ENCODE measurements around the gene PHF21B. TPM values are rescaled to one million over a fixed set of nuclear protein-coding genes. Genes with fewer than 3 reads are reported as not detected.

PHF21B gene
- polyA plus RNA-seq, 1 donor (not counting 4 experiments of a cell fraction or from before 2014, with no cell fraction given), result not detected

DNA sequence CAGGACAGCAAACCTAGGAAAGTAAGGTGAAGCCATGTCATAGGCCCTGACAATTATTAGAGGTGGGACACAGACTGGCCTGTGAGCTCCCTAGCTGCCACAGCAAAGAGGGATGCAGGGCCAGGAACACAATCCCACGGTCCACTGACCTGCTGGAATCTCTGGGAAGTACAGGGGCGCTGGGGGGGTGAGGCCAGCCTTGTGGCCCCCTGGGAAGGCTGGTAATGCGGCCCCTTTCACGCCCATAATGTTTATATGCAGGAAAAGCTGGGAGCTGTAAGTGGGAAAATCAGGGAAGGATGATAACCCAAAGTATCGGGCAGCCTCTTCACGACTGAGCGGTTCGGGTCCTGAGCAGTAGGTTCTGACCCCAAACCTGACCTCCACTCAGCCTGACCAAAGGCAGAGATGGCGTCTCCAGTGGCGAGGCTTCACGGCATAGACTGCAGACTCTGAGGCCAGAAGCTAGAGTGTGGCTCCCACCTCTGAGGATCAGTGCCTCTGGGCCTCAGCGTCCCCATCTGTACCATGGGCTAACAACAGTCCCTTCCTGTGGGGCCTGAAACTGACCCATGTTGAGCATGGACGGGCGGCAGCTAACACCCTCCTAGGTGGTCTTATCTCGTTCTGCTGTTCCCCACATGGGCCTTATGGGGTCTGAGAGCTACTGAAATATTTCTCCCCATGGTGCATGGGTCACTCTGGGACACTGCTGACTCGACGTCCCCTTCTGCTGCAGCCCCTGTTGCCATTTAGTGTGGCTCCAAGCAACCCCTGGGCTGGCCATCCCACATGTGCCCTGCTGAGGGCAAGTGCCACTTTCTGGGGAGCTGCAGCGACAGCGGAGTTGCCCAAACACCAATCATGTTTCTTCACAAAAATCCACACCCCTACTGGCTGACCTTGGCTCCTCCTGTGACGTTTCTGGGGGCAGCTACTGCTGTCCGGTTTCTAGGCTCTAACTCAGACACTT, 101.8 kb downstream of the PHF21B start:
- Histone ChIP-seq H4K20me1 (ENCODE audit: control insufficient read depth, extremely low read depth, insufficient read depth, low read length) (no peaks in the 10 kb centered on the region), H3K79me2 (ENCODE audit: control insufficient read depth, insufficient read depth, low read length) (no peaks in the 10 kb centered on the region), H3K9me3 (ENCODE audit: control insufficient read depth, low read depth, low read length) (no peaks in the 10 kb centered on the region), H3K4me1 (ENCODE audit: control insufficient read depth, extremely low read depth, insufficient read depth, low read length) (no peaks in the 10 kb centered on the region), H3K27me3 (ENCODE audit: control insufficient read depth, extremely low read depth, insufficient read depth, low read length) (no peaks in the 10 kb centered on the region), H3K36me3 (ENCODE audit: control insufficient read depth in 2 of 2, extremely low read depth in 1 of 2, insufficient read depth in 2 of 2, low read length in 2 of 2) (no peaks in the 10 kb centered on the region), H2AFZ (ENCODE audit: control insufficient read depth, low read length) (no peak overlapping the region), H3K4me3 (ENCODE audit: control insufficient read depth in 2 of 3, extremely low read depth in 1 of 3, insufficient read depth in 2 of 3, low read depth in 1 of 3, low read length in 3 of 3) (no peak overlapping the region), H3K27ac (ENCODE audit: control insufficient read depth, insufficient read depth, low read length) (no peak overlapping the region), H3K4me2 (ENCODE audit: control insufficient read depth, extremely low read depth, insufficient read depth, low read depth, low read length) (no peak overlapping the region), H3K9me1 (ENCODE audit: control insufficient read depth, extremely low read depth, insufficient read depth, low read length) (no peaks in the 10 kb centered on the region), H3K9ac (ENCODE audit: control insufficient read depth, extremely low read depth, insufficient read depth, low read length) (no peak overlapping the region)
- FAIRE-seq (no peak), DNase-seq (ENCODE audit: low read depth, low spot score) (no peak)
- no peak for TF ChIP-seq EZH2 (IDR thresholded peaks at IDR 0.05; ENCODE audit: low read length)
- no peak for TF ChIP-seq CTCF (optimal IDR thresholded peaks at IDR 0.05 in 1 of 3, IDR thresholded peaks at IDR 0.05 in 1 of 3, conservative IDR thresholded peaks at IDR 0.05 in 1 of 3; ENCODE audit: extremely low read depth in 1 of 3, insufficient read depth in 2 of 3, low read length in 3 of 3)
- dilution Hi-C loops (cut with MboI; ENCODE audit: extremely low pct_ligation_motif_present, low sequenced_read_pairs), result no loop called here

GRCh38 chr22:44906999-44907644, 102.7 kb downstream of the PHF21B start:
- H2AFZ ChIP-seq (ENCODE audit: control insufficient read depth, low read length), result no peak overlapping the region
- H3K79me2 ChIP-seq (ENCODE audit: control insufficient read depth, insufficient read depth, low read length), result no peaks in the 10 kb centered on the region
- dilution Hi-C loops (cut with MboI; ENCODE audit: extremely low pct_ligation_motif_present, low sequenced_read_pairs), result no loop called here
- no peak overlapping the region for H3K4me3 ChIP-seq (ENCODE audit: control insufficient read depth in 2 of 3, extremely low read depth in 1 of 3, insufficient read depth in 2 of 3, low read depth in 1 of 3, low read length in 3 of 3)
- DNase-seq (ENCODE audit: low read depth, low spot score) (no peak), FAIRE-seq (no peak)
- no peaks in the 10 kb centered on the region for H3K36me3 ChIP-seq (ENCODE audit: control insufficient read depth in 2 of 2, extremely low read depth in 1 of 2, insufficient read depth in 2 of 2, low read length in 2 of 2)
- H3K4me1 ChIP-seq (ENCODE audit: control insufficient read depth, extremely low read depth, insufficient read depth, low read length), result no peaks in the 10 kb centered on the region
- no peaks in the 10 kb centered on the region for H3K27me3 ChIP-seq (ENCODE audit: control insufficient read depth, extremely low read depth, insufficient read depth, low read length)
- H3K4me2 ChIP-seq (ENCODE audit: control insufficient read depth, extremely low read depth, insufficient read depth, low read depth, low read length), result no peak overlapping the region
- H3K9me1 ChIP-seq (ENCODE audit: control insufficient read depth, extremely low read depth, insufficient read depth, low read length), result no peaks in the 10 kb centered on the region
- no peak overlapping the region for H3K27ac ChIP-seq (ENCODE audit: control insufficient read depth, insufficient read depth, low read length)
- TF ChIP-seq CTCF (optimal IDR thresholded peaks at IDR 0.05 in 1 of 3, IDR thresholded peaks at IDR 0.05 in 1 of 3, conservative IDR thresholded peaks at IDR 0.05 in 1 of 3; ENCODE audit: extremely low read depth in 1 of 3, insufficient read depth in 2 of 3, low read length in 3 of 3) (no peak), EZH2 (IDR thresholded peaks at IDR 0.05; ENCODE audit: low read length) (no peak)
- H4K20me1 ChIP-seq (ENCODE audit: control insufficient read depth, extremely low read depth, insufficient read depth, low read length), result no peaks in the 10 kb centered on the region
- H3K9me3 ChIP-seq (ENCODE audit: control insufficient read depth, low read depth, low read length), result no peaks in the 10 kb centered on the region
- no peak overlapping the region for H3K9ac ChIP-seq (ENCODE audit: control insufficient read depth, extremely low read depth, insufficient read depth, low read length)

Measured in keratinocyte (primary cell).